Measurements from ENCODE around the gene RSPH9.
"Not testable (repeated sequence)": the region's sequence is repeated elsewhere in the genome, so short reads cannot be mapped to it uniquely, and the experiment has no call there.

The RSPH9 gene

DNA sequence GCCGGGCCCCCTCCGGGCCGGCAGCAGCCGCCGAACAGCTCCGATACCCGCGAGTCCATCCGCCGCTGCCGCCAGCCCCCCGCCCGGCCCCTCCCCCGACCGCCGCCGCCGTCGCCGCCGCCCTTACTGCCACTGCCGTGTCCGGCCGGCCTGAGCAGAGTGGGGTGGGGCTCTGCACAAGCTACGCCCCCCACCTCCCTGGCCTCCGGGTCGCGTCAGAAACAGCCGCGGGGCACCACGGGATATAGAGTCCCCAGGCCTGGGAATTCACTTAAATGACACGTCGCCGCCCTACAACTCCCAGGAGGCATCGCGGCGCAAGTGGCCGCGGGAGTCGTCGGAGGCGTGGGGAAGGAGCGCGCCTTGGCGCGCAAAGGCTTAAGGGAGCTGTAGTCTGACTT lies 15.7 kb upstream of the RSPH9 start, which contains the start of gene GTPBP2:
Gene GTPBP2, minus strand, starts transcription at position 161 of the 401 bp plus-strand sequence. Its CDS starts 102 bp downstream, at position 59.
- peak within 1 kb of the TSS; percentile 88 to 94 for H3K9ac ChIP-seq (ENCODE audit: low read length in 2 of 2)
- H3K36me3 ChIP-seq (ENCODE audit: control insufficient read depth in 2 of 2, insufficient read depth in 2 of 2, low read length in 2 of 2) = peaks cover 17 to 18% of the 10 kb centered on the region in 2 donors
- H3K27me3 ChIP-seq (ENCODE audit: control insufficient read depth in 1 of 2, insufficient read depth in 2 of 2, low read length in 2 of 2) = no peaks in the 10 kb centered on the region
- H3K4me3 ChIP-seq (ENCODE audit: low read length in 2 of 2) = peak within 1 kb of the TSS; percentile 90 to 97
- H3K4me1 ChIP-seq (ENCODE audit: control insufficient read depth, insufficient read depth, low read length) = peaks cover 27% of the 10 kb centered on the region
- peak within 1 kb of the TSS; percentile 96 for H3K27ac ChIP-seq (ENCODE audit: low read length)
- no peaks in the 10 kb centered on the region for H3K9me3 ChIP-seq (ENCODE audit: control insufficient read depth in 2 of 2, low read length in 2 of 2)

DNA sequence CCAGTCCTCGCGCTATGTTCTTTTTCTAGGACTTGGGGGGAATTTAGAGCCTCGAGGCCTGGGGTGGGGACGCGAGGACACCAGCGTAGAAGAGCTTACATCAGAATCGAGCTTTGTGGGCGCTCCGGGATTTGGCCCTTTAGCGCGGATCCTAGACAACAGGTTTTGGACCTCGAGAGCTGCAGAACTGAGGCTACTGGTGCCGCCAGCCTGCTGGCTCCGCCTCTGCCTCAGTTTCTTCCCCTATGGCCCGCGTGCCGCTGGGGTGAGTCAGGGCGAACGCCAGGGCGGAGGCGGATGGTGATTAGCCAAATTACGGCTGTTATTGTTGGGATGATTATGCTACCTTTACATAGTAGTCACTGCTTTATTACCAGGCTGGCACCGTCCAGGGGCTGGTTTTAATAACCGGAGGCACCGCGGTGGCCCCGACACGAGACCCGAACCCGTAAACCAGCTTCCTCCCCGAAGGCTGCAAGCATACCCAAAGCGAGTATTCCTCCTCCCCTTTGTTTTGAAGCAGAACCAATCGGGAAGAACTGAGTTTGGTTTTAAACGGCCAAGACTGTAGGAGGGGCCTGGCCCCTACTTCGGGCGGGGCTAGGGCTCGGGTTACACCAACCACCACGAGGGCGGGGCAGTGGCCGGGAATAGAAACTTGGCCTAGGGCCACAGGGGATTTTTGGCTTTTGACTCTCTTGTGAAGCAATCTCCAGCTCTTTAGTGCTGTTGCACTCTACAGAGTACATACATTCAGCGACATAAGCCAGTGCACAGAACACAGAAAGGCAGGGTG lies 15.1 kb upstream of the RSPH9 start:
- H3K36me3 ChIP-seq (ENCODE audit: control insufficient read depth in 2 of 2, insufficient read depth in 2 of 2, low read length in 2 of 2) = peaks cover 12% of the 10 kb centered on the region in 2 donors

GRCh38 chr6:43630980-43631619 lies 13.7 kb upstream of the RSPH9 start:
- Histone ChIP-seq H3K9me3 (ENCODE audit: control insufficient read depth in 2 of 2, low read length in 2 of 2) (no peaks in the 10 kb centered on the region), H3K4me1 (ENCODE audit: control insufficient read depth, insufficient read depth, low read length) (peaks cover 29% of the 10 kb centered on the region), H3K27me3 (ENCODE audit: control insufficient read depth in 1 of 2, insufficient read depth in 2 of 2, low read length in 2 of 2) (no peaks in the 10 kb centered on the region), H3K27ac (ENCODE audit: low read length) (no peak overlapping the region), H3K9ac (ENCODE audit: low read length in 2 of 2) (no peak overlapping the region), H3K36me3 (ENCODE audit: control insufficient read depth in 2 of 2, insufficient read depth in 2 of 2, low read length in 2 of 2) (peaks cover 0 to 2% of the 10 kb centered on the region in 2 donors), H3K4me3 (ENCODE audit: low read length in 2 of 2) (no peak overlapping the region)

More for the DNA sequence above, 15.1 kb upstream of the RSPH9 start:
- peaks cover 24% of the 10 kb centered on the region for H3K4me1 ChIP-seq (ENCODE audit: control insufficient read depth, insufficient read depth, low read length)
- peak overlapping the region; percentile 96 for H3K27ac ChIP-seq (ENCODE audit: low read length)
- H3K9me3 ChIP-seq (ENCODE audit: control insufficient read depth in 2 of 2, low read length in 2 of 2) = no peaks in the 10 kb centered on the region
- H3K9ac ChIP-seq (ENCODE audit: low read length in 2 of 2) = peak overlapping the region; percentile 88 to 93
- no peaks in the 10 kb centered on the region for H3K27me3 ChIP-seq (ENCODE audit: control insufficient read depth in 1 of 2, insufficient read depth in 2 of 2, low read length in 2 of 2)
- peak overlapping the region; percentile 90 to 97 for H3K4me3 ChIP-seq (ENCODE audit: low read length in 2 of 2)

DNA sequence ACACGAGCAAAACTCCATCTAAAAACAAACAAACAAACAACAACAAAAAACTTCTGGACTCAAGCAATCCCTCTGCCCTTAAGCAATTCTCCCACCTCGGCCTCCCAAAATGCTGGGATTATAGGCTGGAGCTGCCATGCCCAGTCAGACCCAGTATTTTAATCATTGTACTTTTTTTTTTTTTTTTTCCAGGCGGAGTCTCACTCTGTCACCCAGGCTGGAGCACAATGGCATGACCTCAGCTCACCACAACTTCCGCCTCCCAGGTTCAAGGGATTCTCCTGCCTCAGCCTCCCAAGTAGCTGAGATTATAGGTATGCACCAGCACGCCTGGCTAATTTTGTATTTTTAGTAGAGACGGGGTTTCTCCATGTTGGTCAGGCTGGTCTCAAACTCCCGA lies 11.8 kb upstream of the RSPH9 start:
- not testable (repeated sequence) for H3K9me3 ChIP-seq (ENCODE audit: control insufficient read depth in 2 of 2, low read length in 2 of 2); H3K36me3 ChIP-seq (ENCODE audit: control insufficient read depth in 2 of 2, insufficient read depth in 2 of 2, low read length in 2 of 2); H3K27ac ChIP-seq (ENCODE audit: low read length); H3K4me3 ChIP-seq (ENCODE audit: low read length in 2 of 2); H3K27me3 ChIP-seq (ENCODE audit: control insufficient read depth in 1 of 2, insufficient read depth in 2 of 2, low read length in 2 of 2); H3K9ac ChIP-seq (ENCODE audit: low read length in 2 of 2)
- H3K4me1 ChIP-seq (ENCODE audit: control insufficient read depth, insufficient read depth, low read length) = peaks cover 31% of the 10 kb centered on the region

DNA sequence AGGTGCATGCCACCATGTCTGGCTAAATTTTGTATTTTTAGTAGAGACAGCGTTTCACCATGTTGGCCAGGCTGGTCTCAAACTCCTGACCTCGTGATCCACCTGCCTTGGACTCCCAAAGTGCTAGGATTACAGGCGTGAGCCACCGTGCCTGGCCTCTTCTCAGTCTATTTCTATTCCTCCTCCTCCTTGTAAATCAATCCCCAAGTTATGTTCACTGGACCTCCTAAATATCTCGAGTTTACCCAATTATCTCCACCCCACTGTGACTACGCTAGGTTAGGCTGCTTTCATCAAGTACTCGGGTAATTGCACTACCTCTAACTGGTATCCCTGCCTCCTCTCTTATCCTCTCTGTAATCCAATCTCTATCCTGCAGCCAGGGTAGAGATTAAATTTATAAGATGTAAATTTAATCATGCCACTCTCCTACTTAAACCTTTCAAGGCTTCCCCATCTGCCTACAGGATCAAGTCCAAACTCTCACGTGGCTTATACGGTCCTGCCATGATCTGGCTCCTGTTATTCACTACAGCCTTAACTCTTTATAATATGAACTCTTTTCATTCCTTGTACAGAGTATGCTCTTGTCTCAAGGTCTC lies 10.0 kb upstream of the RSPH9 start:
- Histone ChIP-seq H3K27ac (ENCODE audit: low read length) (peak overlapping the region; percentile 78), H3K9ac (ENCODE audit: low read length in 2 of 2) (no peak overlapping the region), H3K36me3 (ENCODE audit: control insufficient read depth in 2 of 2, insufficient read depth in 2 of 2, low read length in 2 of 2) (peaks cover 3 to 10% of the 10 kb centered on the region in 2 donors), H3K4me3 (ENCODE audit: low read length in 2 of 2) (peak overlapping the region; percentile 92 to 94), H3K4me1 (ENCODE audit: control insufficient read depth, insufficient read depth, low read length) (peaks cover 27% of the 10 kb centered on the region), H3K27me3 (ENCODE audit: control insufficient read depth in 1 of 2, insufficient read depth in 2 of 2, low read length in 2 of 2) (no peaks in the 10 kb centered on the region), H3K9me3 (ENCODE audit: control insufficient read depth in 2 of 2, low read length in 2 of 2) (no peaks in the 10 kb centered on the region)

- peak within 1 kb of the TSS; percentile 92 to 94 for H3K4me3 ChIP-seq (ENCODE audit: low read length in 2 of 2)
- H3K27ac ChIP-seq (ENCODE audit: low read length) = peak within 1 kb of the TSS; percentile 78
- peaks cover 21% of the 10 kb centered on the region for H3K4me1 ChIP-seq (ENCODE audit: control insufficient read depth, insufficient read depth, low read length)
- peaks cover 11 to 18% of the 10 kb centered on the region in 2 donors for H3K36me3 ChIP-seq (ENCODE audit: control insufficient read depth in 2 of 2, insufficient read depth in 2 of 2, low read length in 2 of 2)
- no peaks in the 10 kb centered on the region for H3K9me3 ChIP-seq (ENCODE audit: control insufficient read depth in 2 of 2, low read length in 2 of 2)
- H3K9ac ChIP-seq (ENCODE audit: low read length in 2 of 2) = peak within 1 kb of the TSS; percentile 91 to 96
- H3K27me3 ChIP-seq (ENCODE audit: control insufficient read depth in 1 of 2, insufficient read depth in 2 of 2, low read length in 2 of 2) = no peaks in the 10 kb centered on the region
Observed at GRCh38 chr6:43635387-43636307, 9.2 kb upstream of the RSPH9 start, which contains the start of gene MAD2L1BP. Gene MAD2L1BP, plus strand, starts transcription at chr6:43635840. Its CDS starts 36 bp downstream, at chr6:43635876.

DNA sequence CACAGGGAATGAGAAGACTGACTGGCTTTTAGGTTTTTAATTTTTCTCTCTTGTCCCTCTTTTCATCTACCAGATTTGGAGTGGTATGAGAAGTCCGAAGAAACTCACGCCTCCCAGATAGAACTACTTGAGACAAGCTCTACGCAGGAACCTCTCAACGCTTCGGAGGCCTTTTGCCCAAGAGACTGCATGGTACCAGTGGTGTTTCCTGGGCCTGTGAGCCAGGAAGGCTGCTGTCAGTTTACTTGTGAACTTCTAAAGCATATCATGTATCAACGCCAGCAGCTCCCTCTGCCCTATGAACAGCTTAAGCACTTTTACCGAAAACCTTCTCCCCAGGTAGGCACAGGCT lies 8.6 kb upstream of the RSPH9 start:
- Histone ChIP-seq H3K36me3 (ENCODE audit: control insufficient read depth in 2 of 2, insufficient read depth in 2 of 2, low read length in 2 of 2) (peaks cover 11 to 21% of the 10 kb centered on the region in 2 donors), H3K9me3 (ENCODE audit: control insufficient read depth in 2 of 2, low read length in 2 of 2) (no peaks in the 10 kb centered on the region), H3K27ac (ENCODE audit: low read length) (peak overlapping the region; percentile 78), H3K4me3 (ENCODE audit: low read length in 2 of 2) (peak overlapping the region; percentile 92 to 94), H3K4me1 (ENCODE audit: control insufficient read depth, insufficient read depth, low read length) (peaks cover 21% of the 10 kb centered on the region), H3K27me3 (ENCODE audit: control insufficient read depth in 1 of 2, insufficient read depth in 2 of 2, low read length in 2 of 2) (no peaks in the 10 kb centered on the region), H3K9ac (ENCODE audit: low read length in 2 of 2) (peak overlapping the region; percentile 91 to 96)

DNA sequence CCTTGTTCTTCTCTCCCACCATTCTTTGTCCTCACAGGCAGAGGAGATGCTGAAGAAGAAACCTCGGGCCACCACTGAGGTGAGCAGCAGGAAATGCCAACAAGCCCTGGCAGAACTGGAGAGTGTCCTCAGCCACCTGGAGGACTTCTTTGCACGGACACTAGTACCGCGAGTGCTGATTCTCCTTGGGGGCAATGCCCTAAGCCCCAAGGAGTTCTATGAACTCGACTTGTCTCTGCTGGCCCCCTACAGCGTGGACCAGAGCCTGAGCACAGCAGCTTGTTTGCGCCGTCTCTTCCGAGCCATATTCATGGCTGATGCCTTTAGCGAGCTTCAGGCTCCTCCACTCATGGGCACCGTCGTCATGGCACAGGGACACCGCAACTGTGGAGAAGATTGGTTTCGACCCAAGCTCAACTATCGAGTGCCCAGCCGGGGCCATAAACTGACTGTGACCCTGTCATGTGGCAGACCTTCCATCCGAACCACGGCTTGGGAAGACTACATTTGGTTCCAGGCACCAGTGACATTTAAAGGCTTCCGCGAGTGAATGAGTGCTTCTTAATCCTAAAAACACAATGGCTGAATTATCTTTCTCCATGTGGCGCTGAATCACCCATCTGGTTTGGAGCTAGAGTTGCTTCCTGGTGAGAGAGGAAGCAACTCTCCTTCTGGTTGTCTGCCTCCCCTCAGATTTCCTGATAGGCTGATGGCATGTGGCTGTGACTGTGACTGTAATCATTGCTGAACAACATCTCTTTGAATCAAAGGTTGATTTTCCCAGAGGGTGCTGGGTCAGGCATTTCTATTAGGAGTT lies 4.6 kb upstream of the RSPH9 start:
- no peak overlapping the region for H3K27ac ChIP-seq (ENCODE audit: low read length)
- H3K4me1 ChIP-seq (ENCODE audit: control insufficient read depth, insufficient read depth, low read length) = peaks cover 24% of the 10 kb centered on the region
- no peaks in the 10 kb centered on the region for H3K9me3 ChIP-seq (ENCODE audit: control insufficient read depth in 2 of 2, low read length in 2 of 2)
- no peak overlapping the region for H3K4me3 ChIP-seq (ENCODE audit: low read length in 2 of 2)
- no peak overlapping the region for H3K9ac ChIP-seq (ENCODE audit: low read length in 2 of 2)
- H3K27me3 ChIP-seq (ENCODE audit: control insufficient read depth in 1 of 2, insufficient read depth in 2 of 2, low read length in 2 of 2) = no peaks in the 10 kb centered on the region
- H3K36me3 ChIP-seq (ENCODE audit: control insufficient read depth in 2 of 2, insufficient read depth in 2 of 2, low read length in 2 of 2) = peaks cover 16 to 25% of the 10 kb centered on the region in 2 donors

- peaks cover 5 to 8% of the 10 kb centered on the region in 2 donors for H3K36me3 ChIP-seq (ENCODE audit: control insufficient read depth in 2 of 2, insufficient read depth in 2 of 2, low read length in 2 of 2)
- H3K9ac ChIP-seq (ENCODE audit: low read length in 2 of 2) = no peak overlapping the region
- H3K4me3 ChIP-seq (ENCODE audit: low read length in 2 of 2) = peak overlapping the region in 1 of 2 donors; percentile 67
- H3K9me3 ChIP-seq (ENCODE audit: control insufficient read depth in 2 of 2, low read length in 2 of 2) = no peaks in the 10 kb centered on the region
- H3K27me3 ChIP-seq (ENCODE audit: control insufficient read depth in 1 of 2, insufficient read depth in 2 of 2, low read length in 2 of 2) = no peaks in the 10 kb centered on the region
- H3K27ac ChIP-seq (ENCODE audit: low read length) = no peak overlapping the region
- peaks cover 7% of the 10 kb centered on the region for H3K4me1 ChIP-seq (ENCODE audit: control insufficient read depth, insufficient read depth, low read length)
Observed at GRCh38 chr6:43645613-43645964, 753 bp downstream of the RSPH9 start.
